ENCODE results near the gene TTLL11.
A peak's percentile ranks its signal among the peaks of the same experiment; 100 is the strongest.

The TTLL11 gene

GRCh38 chr9:122125158-122125508 is 32.0 kb upstream of the TTLL11 start:
- peak; percentile 32 for DNase-seq (ENCODE audit: low read depth)
- H3K4me3 ChIP-seq (ENCODE audit: low read depth, low read length), result no peak overlapping the region
- TF ChIP-seq CTCF (IDR thresholded peaks at IDR 0.05; ENCODE audit: control insufficient read depth, extremely low read depth, insufficient read depth), result peak; percentile 95

DNA sequence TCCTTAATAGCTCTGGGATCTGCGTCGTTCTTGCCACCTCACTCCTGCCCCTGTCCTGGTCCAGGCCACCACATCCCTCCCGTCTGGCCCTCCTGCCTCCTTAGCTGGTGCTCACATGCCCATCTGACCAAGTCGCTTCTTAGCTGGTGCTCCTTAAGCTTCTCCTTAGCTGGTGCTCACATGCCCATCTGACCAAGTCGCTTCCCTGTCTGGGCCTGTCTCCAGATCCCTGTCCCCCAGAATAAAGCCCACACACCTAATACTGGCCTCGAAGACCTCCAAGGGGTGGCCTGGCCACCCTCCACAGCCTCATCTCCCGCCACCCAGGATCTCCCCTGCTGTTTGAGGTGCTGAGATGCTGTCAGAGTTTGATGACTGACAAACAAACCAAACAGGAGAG is 31.4 kb upstream of the TTLL11 start:
- DNase-seq (ENCODE audit: low read depth), result no peak
- no peak overlapping the region for H3K4me3 ChIP-seq (ENCODE audit: low read depth, low read length)
- no peak for TF ChIP-seq CTCF (IDR thresholded peaks at IDR 0.05; ENCODE audit: control insufficient read depth, extremely low read depth, insufficient read depth)

- no peak overlapping the region for H3K4me3 ChIP-seq (ENCODE audit: low read depth, low read length)
- no peak for DNase-seq (ENCODE audit: low read depth)
- TF ChIP-seq CTCF (IDR thresholded peaks at IDR 0.05; ENCODE audit: control insufficient read depth, extremely low read depth, insufficient read depth), result no peak
These were observed 30.9 kb upstream of the TTLL11 start for GRCh38 chr9:122124048-122124447.

DNA sequence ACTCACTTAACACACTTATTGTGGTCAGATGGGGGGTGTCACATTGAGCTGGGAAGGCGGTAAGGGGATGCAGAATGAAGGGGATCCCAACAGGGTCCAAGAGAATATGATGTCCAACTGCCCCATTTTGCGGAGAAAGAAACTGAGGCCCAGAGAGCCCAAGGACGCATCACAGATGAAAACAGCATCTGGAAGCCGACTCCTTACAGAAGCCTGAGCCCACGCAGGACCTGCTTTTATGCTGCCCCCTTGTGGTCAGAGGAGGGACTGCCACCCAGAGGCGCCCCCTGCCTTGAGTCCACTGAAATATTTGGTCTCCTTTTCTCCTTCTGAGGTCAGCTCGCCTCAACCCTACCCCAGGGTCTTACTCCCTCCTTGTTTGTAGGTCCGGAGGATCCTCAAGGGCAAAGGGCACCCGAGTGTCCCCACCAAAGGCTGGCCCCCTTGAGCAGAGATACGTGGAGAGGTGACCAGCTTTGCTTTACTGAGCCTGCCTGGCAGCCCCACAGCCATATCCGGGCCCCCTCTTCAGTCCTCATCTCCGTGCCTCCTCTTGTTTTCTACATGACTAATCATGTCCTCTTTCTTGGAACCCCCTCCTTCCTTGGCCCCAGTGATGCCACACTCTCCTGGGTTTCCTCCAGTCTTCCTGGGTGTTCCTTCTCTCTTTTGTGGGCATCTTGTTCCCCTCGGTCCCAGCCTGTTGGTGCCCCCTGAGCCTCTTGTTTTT is 30.0 kb upstream of the TTLL11 start:
- TF ChIP-seq CTCF (IDR thresholded peaks at IDR 0.05; ENCODE audit: control insufficient read depth, extremely low read depth, insufficient read depth), result peak; percentile 100
- H3K4me3 ChIP-seq (ENCODE audit: low read depth, low read length), result no peak overlapping the region
- DNase-seq (ENCODE audit: low read depth), result peak; percentile 18

DNA sequence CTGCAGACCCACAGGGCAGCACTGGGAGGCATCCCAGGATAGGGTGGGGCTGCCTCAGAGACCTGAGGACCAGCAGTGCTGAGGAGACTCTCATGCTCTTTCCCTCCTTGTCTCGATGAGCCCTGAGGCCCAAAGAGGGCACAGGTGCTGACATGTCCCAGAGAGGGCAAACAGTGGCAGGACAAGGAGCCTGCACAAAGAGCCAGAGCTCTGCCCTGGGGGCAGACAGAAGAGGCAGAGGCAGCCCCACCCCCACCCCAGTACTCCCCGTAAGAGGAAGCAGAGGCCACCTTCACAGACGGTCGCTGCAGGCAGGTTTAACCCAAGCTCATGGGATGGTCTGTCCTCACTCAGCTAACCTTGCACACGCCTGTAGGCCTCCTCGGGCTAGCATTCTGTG is 29.4 kb upstream of the TTLL11 start:
- no peak overlapping the region for H3K4me3 ChIP-seq (ENCODE audit: low read depth, low read length)
- DNase-seq (ENCODE audit: low read depth), result no peak
- no peak for TF ChIP-seq CTCF (IDR thresholded peaks at IDR 0.05; ENCODE audit: control insufficient read depth, extremely low read depth, insufficient read depth)

DNA sequence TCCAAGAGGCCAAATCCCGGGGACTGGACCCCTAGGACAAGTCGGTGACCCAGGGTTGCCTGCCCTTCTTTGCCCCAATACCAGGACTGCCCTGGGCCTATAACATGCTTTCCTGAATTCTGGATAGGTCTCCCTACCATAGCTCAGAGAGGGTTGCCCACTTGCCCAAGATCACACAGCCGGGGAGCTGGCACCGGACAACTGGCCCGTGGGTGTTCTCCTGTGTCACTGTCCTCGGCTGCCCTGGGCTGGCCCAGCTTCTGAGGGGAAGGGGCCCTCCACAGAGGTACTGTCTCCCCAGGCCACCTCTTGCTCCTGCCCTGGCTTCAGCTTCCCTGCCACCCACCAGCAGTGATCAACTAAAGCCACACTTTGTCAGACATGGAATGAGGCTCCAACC is 28.8 kb upstream of the TTLL11 start:
- DNase-seq (ENCODE audit: low read depth), result no peak
- no peak overlapping the region for H3K4me3 ChIP-seq (ENCODE audit: low read depth, low read length)
- TF ChIP-seq CTCF (IDR thresholded peaks at IDR 0.05; ENCODE audit: control insufficient read depth, extremely low read depth, insufficient read depth), result no peak

- no peak overlapping the region for H3K4me3 ChIP-seq (ENCODE audit: low read depth, low read length)
- TF ChIP-seq CTCF (IDR thresholded peaks at IDR 0.05; ENCODE audit: control insufficient read depth, extremely low read depth, insufficient read depth), result no peak
- no peak for DNase-seq (ENCODE audit: low read depth)
These were observed 28.3 kb upstream of the TTLL11 start for GRCh38 chr9:122121391-122121790.

Measured in LNCaP clone FGC (cell line).